GM18498 (cell line): ENCODE measurements around the gene JPH3.

ENCODE experiments used
- ATAC-seq: cut with Tn5 transposase; IDR thresholded peaks from one replicate; pipeline ENCODE4 v1.9.1; 2021; ENCODE audit warnings: mild to moderate bottlenecking, moderate library complexity; ENCODE audit not compliant: unreplicated experiment

JPH3 gene

GRCh38 chr16:87598431-87598830 is 3.9 kb upstream of the JPH3 start:
- no peak for ATAC-seq

- ATAC-seq: no peak
Measured at GRCh38 chr16:87600246-87600645, 2.1 kb upstream of the JPH3 start.

GRCh38 chr16:87601401-87601981 is 817 bp upstream of the JPH3 start:
- no peak for ATAC-seq

GRCh38 chr16:87602821-87603683 is 744 bp downstream of the JPH3 start:
- no peak for ATAC-seq

- ATAC-seq: no peak
Measured at GRCh38 chr16:87603684-87604633, 1.7 kb downstream of the JPH3 start.

- ATAC-seq: no peak
Measured at GRCh38 chr16:87604634-87605111, 2.4 kb downstream of the JPH3 start.

- no peak for ATAC-seq
Measured at GRCh38 chr16:87607223-87607622, 4.9 kb downstream of the JPH3 start.

GRCh38 chr16:87607871-87608270 is 5.6 kb downstream of the JPH3 start:
- ATAC-seq: no peak

GRCh38 chr16:87608400-87608985 is 6.2 kb downstream of the JPH3 start:
- no peak for ATAC-seq

- ATAC-seq: no peak
Measured at GRCh38 chr16:87610026-87610425, 7.7 kb downstream of the JPH3 start.

- ATAC-seq: no peak
Measured at GRCh38 chr16:87611456-87611855, 9.1 kb downstream of the JPH3 start.

- no peak for ATAC-seq
Measured at GRCh38 chr16:87613961-87614360, 11.7 kb downstream of the JPH3 start.

- ATAC-seq: no peak
Measured at GRCh38 chr16:87615621-87616041, 13.3 kb downstream of the JPH3 start.

GRCh38 chr16:87616556-87616955 is 14.2 kb downstream of the JPH3 start:
- no peak for ATAC-seq

GRCh38 chr16:87618216-87618615 is 15.9 kb downstream of the JPH3 start:
- ATAC-seq: no peak

GRCh38 chr16:87619360-87620200 is 17.3 kb downstream of the JPH3 start:
- ATAC-seq: no peak

GRCh38 chr16:87620201-87620495 is 17.8 kb downstream of the JPH3 start:
- no peak for ATAC-seq

- no peak for ATAC-seq
Measured at GRCh38 chr16:87621550-87621829, 19.2 kb downstream of the JPH3 start.

GRCh38 chr16:87621976-87622713 is 19.8 kb downstream of the JPH3 start:
- ATAC-seq: no peak
